Skeletal muscle cell (primary cell): ENCODE data around the gene RENBP.
"Not testable (repeated sequence)": the region's sequence is repeated elsewhere in the genome, so short reads cannot be mapped to it uniquely, and the experiment has no call there.

ENCODE experiments used
- DNase-seq: peaks from one replicate; pipeline ENCODE4 v3.0.0-alpha.2; 2010; ENCODE audit warnings: low read depth
- H3K4me3 ChIP-seq: 2 replicates; pipeline ENCODE4 v1.5.1; 2011; ENCODE audit warnings: low read depth, mild to moderate bottlenecking, control low read depth, low read length, moderate library complexity

RENBP gene

GRCh38 chrX:153944140-153944799, at the start of gene RENBP:
TSS of gene RENBP (minus strand) at chrX:153944643. CDS start at chrX:153944610, 33 bp downstream.
- no peak within 1 kb of the TSS for H3K4me3 ChIP-seq

DNA sequence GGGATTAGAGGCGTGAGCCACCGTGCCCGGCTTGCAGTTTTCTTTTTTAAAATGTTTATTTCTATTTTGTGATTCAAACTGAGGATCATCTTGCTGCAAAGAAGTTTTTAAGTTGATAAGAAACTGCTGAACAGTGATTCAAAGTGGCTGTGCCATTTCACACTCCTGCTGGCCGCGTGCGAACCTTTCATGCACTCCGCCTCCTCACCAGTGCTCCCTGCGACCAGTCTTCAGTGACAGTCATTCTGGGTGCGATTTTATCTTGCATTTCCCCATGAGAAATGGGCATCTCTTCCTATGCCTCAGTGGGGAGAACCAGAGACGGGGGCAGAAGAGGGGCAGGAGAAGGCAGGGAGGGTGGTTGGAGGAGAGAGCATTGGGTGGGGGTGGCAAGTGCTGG, 49.5 kb upstream of the RENBP start:
- H3K4me3 ChIP-seq: no peak overlapping the region
- DNase-seq: no peak

More at GRCh38 chrX:153944140-153944799, at the start of gene RENBP:
- no peak for DNase-seq

DNA sequence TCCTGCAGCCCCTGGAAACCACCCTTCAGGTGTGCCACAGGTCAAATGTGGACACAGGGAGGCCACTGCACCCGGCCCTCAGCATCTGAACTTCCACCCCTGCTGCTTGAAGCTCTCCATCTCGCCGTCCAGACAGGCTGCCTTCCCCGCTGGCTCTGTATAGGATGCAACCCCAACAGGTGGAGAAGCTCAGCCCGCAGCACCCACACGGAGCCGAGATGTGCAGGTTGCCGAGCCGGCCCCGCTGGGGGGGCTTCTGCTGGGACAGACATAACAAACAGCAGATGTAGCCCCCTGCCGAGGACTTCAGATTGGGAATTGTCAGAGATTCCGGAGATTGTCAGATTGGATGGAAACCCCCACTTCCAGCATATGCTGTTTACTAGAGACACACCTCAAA, 48.6 kb upstream of the RENBP start:
- DNase-seq: no peak
- H3K4me3 ChIP-seq: no peak overlapping the region

DNA sequence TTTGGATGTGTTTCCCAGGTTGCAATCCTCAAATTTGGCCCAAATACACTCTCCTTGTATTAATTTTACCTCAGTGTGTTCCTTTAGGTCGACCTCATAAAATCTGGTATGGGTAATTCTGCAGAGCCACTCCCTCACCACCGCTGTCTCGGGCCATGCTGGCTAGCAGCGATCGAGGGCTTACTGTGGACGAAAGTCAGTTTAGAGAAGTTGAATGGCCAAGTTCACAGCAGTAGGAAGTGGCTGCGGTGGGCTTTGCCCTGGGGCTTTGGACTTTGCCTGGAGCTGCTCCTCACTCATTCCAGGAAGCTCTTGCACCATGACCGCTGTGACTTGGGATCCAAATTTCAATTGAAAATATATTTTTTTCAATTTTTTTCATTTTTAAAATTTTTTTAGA, 47.7 kb upstream of the RENBP start:
- no peak for DNase-seq
- H3K4me3 ChIP-seq: no peak overlapping the region

- DNase-seq: no peak
- H3K4me3 ChIP-seq: no peak overlapping the region
Observed at GRCh38 chrX:153991013-153991580, 46.7 kb upstream of the RENBP start.

GRCh38 chrX:153989973-153990655, 45.7 kb upstream of the RENBP start:
- H3K4me3 ChIP-seq: no peak overlapping the region
- DNase-seq: no peak

DNA sequence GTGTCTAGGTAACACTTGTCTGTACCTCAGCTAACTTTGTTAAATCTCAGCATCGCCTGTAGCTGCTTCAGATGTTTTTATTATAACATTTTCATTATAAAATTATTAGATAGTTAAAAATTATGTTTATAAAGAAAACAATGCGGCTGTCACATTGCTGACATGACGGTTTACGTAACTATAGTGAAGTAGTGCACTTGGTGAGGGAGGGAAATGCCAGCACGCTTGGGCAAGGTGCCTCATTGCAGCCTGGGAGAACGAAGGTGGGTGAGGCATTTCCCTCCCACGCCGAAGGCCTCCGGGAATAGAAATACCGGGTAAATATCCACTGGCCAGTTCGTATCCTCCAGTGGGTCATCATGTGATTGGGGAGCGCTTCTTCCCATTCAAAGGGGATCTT, 44.0 kb upstream of the RENBP start:
- no peak for DNase-seq
- H3K4me3 ChIP-seq: no peak overlapping the region

DNA sequence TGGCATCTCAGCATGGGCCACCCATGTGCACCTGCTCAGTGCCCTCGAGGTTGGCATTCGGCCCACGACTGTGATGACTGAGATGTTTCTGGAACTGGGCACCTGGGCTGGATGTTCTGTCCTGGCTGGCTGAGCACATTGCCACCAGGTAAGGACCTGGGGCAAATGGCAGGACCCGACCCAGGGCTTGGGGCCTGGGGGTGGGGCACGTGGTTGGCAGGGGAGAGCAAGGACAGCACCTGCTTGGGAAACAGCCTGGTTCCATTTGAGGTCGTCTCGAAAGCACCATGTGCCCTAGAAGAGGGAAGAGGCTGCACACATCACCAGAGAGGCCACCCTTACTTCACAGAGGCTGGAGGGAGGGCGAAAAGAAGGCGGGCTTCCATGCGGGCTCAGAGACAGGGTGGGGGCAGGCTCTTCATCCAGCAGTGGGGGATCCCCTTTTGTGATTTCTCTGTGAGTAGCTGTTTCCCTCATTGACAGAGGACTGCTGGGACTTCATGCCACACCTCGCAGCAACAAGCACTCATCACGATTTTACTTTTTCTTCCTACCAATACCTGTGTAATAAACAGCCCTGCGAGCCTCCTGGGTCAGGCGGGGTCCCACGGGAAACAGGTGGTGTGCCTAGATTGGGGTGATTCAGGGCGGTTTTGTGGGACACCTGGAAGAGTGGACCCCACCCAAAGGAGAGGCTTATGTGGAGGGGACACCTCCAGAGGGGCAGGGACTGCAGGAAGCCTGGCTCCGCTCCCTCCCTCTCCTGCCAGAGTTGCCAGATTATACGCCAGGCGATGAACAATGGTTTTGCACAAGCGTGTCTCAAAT, 40.1 kb upstream of the RENBP start:
- DNase-seq: no peak
- H3K4me3 ChIP-seq: no peak overlapping the region

DNA sequence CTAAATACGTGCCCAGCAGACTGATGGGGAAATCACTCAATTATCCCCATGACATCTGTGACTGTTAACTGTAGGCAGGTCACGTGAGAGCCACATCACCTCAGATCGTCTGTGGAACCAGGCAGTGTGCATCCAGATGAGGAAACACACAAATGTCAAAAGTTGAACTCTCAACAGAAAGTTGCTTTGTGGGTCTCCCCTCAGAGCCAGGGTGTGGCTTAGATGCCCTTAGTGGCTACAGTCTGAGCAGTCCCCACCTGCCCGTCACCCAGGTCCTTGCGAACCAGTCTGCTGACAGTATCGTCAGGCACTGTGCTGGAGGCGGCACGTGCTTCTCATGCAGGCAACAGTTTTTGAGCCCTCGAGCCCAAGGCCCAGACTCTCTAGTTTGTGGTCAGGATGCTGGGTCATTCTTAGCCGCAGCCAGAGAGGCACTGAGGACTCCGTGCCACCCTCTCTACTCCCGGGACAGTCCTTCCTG, 38.9 kb upstream of the RENBP start:
- no peak overlapping the region for H3K4me3 ChIP-seq
- no peak for DNase-seq

GRCh38 chrX:153981771-153982533, 37.5 kb upstream of the RENBP start:
- no peak for DNase-seq
- no peak overlapping the region for H3K4me3 ChIP-seq

DNA sequence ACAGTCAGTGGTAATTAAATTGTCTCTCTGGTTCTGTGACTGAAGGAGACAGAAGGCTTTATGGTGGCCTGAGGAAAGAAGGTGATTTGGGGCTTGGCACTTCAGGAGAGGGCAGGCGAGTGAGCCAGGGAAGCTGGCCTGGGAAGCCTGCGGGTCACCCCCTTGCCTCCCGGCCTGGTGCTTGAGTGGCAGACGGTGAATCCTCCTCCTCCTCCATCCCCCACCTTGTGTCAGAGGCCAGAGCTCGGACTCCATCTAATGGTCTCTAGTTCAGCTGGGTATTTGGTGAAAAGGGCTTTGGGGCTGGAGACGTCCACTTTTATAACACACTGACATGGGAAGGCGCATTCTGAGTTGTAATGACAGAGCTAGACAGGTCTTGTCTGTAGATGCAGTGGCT, 36.8 kb upstream of the RENBP start:
- DNase-seq: no peak
- no peak overlapping the region for H3K4me3 ChIP-seq

- not testable (repeated sequence) for DNase-seq, H3K4me3 ChIP-seq
Observed at GRCh38 chrX:153980394-153980793, 36.0 kb upstream of the RENBP start.

- DNase-seq: no peak
- H3K4me3 ChIP-seq: no peak overlapping the region
Observed at GRCh38 chrX:153974726-153975286, 30.4 kb upstream of the RENBP start.

- no peak for DNase-seq
- no peak overlapping the region for H3K4me3 ChIP-seq
Observed at GRCh38 chrX:153974003-153974725, 29.7 kb upstream of the RENBP start.

DNA sequence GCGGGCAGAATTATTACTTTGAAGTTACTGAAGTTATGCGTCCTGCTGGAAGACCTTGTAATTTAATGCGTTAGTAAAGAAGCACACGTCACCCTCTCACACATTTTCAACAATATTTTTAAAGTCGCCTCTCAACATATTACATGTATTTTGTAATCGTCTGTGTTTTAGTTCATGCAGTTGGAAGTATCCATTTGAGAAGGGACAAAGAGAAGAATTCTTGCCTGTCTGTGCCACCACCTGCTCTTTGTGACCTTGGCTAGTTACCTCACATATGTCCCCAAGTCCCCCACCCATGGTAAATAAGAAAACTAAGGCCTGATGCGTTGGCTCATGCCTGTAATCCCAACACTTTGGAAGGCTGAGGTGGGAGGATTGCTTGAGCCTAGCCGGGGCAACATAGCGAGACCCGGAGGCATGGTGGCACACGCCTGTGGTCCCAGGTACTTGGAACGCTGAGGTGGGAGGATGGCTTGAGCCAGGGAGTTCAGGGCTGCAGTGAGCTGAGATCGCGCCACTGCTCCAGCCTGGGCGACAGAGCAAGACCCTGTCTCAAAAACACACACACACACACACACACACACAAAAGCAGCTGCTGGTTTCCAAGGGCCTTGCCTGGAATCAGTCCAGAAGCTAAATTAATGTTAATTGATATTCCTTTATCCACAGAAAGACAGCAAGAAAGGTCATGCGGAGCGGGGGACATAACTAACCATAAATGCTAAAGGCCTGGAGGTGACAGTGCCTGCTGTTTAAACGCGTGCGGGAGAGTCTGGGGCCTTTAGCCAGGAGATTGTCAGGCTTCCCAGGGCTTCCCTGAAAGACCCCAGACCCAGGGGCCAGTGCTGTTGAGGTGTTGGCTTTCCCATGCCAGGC, 28.9 kb upstream of the RENBP start:
- no peak for DNase-seq
- peak overlapping the region; percentile 52 for H3K4me3 ChIP-seq

DNA sequence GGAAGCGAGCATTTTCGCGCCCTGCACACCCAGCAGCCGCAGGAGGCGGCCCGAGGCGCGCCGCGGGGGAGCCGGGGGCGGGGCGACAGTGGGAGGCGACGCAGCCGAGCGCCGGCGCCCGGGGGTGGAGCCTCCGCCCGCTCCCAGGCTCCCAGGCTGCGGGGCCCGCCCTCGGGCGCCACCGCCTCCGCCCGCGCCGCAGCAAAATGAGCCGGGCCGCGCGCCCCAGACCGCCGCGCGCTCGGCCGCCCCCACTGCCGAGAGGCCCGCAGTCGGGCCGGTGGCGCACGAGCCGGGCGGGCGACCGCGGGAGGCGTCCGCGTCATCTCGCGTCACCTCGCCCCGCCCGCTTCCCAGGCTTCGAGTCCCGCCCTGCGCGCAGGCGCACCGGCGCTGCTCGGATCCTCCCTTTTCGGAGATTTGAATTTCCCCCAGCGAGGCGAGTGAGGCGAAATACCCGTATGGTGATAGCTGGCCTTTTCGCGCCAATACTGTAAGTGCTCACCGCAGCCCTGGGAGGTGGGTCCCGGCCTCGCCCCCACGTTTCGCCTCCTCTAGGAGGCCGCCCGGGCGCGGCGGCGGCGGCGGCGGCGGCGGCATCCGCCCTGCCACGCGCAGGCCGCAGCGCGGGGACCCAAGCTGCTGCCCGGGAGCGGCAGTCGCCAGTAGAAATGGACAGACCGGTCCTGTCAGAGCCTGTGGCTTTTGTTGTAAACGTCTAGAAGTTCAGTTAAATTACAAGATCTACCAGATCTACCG, 28.1 kb upstream of the RENBP start, which contains the start of gene TMEM187:
TMEM187 (plus strand) TSS at position 387 of the 759 bp plus-strand sequence. CDS start 9,309 bp downstream, outside the sequence.
- DNase-seq: no peak
- peak within 1 kb of the TSS; percentile 74 for H3K4me3 ChIP-seq
